ENCODE results near the gene PODXL.

GRCh38 chr7:131494182-131494581 is 62.2 kb downstream of the PODXL start:
- no peak for TF ChIP-seq CTCF (IDR thresholded peaks at IDR 0.05; ENCODE audit: poor library complexity)
- no peak for TF ChIP-seq EZH2phosphoT487 (IDR thresholded peaks at IDR 0.05; ENCODE audit: low read depth, severe bottlenecking, unreplicated experiment)
